TTC549 (cell line): Measurements from ENCODE around the gene MAGED1.
A peak's percentile ranks its signal among the peaks of the same experiment; 100 is the strongest.

Experiments
- FAIRE-seq: peaks from 2 replicates; lab custom pipeline; 2012; peaks lifted over from hg19 to GRCh38; lab: Jason Lieb, UNC

The MAGED1 gene, protein sequence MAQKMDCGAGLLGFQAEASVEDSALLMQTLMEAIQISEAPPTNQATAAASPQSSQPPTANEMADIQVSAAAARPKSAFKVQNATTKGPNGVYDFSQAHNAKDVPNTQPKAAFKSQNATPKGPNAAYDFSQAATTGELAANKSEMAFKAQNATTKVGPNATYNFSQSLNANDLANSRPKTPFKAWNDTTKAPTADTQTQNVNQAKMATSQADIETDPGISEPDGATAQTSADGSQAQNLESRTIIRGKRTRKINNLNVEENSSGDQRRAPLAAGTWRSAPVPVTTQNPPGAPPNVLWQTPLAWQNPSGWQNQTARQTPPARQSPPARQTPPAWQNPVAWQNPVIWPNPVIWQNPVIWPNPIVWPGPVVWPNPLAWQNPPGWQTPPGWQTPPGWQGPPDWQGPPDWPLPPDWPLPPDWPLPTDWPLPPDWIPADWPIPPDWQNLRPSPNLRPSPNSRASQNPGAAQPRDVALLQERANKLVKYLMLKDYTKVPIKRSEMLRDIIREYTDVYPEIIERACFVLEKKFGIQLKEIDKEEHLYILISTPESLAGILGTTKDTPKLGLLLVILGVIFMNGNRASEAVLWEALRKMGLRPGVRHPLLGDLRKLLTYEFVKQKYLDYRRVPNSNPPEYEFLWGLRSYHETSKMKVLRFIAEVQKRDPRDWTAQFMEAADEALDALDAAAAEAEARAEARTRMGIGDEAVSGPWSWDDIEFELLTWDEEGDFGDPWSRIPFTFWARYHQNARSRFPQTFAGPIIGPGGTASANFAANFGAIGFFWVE

DNA sequence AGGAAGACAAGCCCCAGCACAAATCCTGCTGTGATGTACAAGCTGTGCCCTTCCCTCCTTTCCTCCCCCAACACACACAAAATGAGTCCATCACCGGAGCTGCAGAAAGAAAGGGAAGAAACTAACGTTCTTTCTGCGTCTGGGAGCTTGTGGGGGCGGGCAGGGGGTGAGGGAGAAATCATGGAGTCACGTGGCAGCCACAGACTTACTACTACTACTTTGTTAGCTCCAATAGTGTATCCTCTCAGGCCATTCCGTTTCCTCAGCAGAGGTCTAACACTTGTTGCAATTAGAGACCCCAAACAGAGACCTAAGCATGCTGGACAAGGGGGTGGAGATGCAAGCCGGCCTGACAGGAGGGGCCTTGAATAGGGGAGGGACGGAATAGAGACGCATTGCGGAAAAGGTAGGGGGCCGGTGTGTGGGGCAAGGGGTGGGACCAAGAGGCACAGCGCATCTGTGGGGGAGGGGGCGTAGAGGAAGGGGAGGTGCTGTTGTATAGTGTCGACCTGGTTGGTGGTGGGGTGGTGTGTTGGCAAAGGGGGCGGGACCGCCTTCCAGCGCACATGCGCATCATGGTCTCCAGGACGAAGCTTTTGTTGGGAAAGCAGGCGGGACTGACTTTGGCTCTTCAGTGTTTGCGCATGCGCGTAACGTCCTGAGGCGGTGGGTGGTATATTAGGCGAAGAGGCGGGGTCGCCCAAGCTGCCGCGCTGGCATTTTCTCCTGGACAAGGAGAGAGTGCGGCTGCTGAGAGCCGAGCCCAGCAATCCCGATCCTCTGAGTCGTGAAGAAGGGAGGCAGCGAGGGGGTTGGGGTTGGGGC lies at the start of gene MAGED1:
MAGED1 (plus strand) TSS at position 703 of the 825 bp plus-strand sequence. CDS start 682 bp downstream, outside the sequence.
- FAIRE-seq = peak; percentile 79

- no peak for FAIRE-seq
Observed at GRCh38 chrX:51847463-51847862, 46.0 kb upstream of the MAGED1 start.

- no peak for FAIRE-seq
Observed at GRCh38 chrX:51851507-51852085, 41.8 kb upstream of the MAGED1 start.

DNA sequence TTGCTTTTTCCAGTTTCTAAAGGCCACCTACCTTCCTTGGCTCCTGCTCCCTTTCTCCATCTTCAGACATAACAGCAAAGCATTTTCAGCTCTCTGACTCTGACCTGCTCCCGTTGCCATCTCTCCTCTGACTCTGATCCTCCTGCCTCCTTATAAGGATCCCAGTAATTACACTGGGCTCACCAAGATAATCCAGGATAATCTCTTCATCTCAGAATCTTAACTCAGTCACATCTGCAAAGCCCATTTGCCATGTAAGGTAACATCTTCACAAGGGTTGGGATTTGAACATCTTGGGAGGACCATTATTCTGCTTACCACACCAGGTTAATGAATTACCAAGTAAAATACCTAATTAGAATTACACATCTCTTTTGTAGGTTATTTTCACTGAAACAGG lies 41.3 kb upstream of the MAGED1 start:
- no peak for FAIRE-seq

DNA sequence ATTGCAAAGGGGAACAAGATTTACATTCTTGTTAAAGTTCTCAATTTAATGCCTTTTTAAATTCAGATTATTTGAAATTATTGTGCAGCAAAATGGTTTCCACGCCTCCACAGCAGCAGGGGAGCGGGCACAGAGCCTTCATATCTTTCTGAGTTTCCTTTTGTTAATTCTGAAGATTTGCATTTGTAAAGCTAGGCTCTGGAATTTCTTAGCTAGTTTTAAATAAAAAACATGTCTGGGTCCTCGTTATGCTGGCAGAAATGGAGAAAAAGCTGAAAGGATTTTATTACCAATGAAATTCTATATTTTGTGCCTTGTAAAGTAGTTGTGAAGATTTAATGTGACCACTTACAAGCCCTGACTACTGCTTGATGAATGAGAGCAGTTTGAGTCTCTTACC lies 40.8 kb upstream of the MAGED1 start:
- FAIRE-seq = no peak

- no peak for FAIRE-seq
Observed at GRCh38 chrX:51853251-51853650, 40.2 kb upstream of the MAGED1 start.

- FAIRE-seq = no peak
Observed at GRCh38 chrX:51855698-51856097, 37.7 kb upstream of the MAGED1 start.

DNA sequence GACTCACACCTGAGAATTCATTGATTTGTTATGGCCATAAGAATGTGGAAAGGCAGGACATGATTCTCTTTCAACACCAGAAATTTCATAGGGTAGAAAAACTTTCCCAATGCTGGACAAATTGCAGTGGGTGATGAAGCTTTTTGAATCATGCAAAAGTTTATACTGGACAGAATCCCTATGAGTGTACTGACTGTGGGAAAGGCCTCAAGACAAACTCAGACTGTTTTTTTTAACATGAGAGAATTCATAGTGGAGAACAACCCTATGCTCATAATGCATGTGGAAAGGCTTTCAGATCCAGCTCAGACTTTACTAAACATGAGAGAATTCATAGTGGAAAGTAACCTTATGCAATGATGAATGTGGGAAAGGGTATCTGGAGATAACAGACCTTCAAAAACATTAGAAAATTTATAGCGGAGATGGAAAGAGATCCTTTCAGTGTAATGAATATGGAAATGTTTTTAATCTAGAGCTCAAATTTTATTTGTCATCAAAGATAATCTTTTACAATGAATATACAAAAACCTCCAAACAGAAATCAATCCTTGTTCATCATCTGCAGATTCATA lies 36.2 kb upstream of the MAGED1 start:
- no peak for FAIRE-seq

DNA sequence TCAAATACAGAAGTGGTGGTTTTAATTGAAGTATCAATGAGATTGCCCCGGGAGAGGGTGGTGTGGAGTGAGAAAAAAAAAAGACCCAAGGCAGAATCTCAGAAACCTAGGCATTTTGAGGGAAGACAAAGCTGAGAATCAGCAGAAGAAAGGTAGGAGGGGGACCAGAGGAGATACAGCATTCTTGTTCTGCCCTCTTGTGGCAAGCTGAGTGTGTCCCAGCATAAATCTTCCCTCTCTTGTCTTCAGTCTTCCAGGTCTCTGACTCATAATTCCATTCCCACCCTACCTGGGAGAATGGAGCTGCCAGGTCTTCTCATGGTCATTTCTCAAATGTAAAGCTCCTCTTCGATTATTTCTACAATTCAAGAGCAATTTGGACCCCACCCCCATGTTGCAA lies 32.7 kb upstream of the MAGED1 start:
- FAIRE-seq = no peak

GRCh38 chrX:51862920-51863319 lies 30.5 kb upstream of the MAGED1 start:
- no peak for FAIRE-seq

- FAIRE-seq = no peak
Observed at GRCh38 chrX:51866210-51866609, 27.2 kb upstream of the MAGED1 start.

DNA sequence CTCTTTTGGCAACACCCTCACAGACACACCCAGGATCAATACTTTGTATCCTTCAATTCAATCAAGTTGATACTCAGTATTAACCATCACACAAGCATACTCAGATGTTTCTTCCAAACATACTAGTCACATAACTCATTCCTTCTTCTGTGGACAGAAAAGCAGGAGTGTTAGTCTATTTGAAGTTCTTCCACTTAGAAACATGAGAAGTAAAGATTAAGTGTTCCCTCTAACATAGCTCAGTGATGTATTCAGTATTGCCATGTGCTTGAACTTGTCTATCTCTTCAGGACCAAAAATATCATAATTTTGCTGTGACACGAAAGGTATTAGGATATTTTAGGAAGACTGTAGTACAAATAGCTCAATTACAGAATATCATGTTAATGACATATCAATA lies 25.8 kb upstream of the MAGED1 start:
- FAIRE-seq = no peak

- no peak for FAIRE-seq
Observed at GRCh38 chrX:51870354-51870753, 23.1 kb upstream of the MAGED1 start.

DNA sequence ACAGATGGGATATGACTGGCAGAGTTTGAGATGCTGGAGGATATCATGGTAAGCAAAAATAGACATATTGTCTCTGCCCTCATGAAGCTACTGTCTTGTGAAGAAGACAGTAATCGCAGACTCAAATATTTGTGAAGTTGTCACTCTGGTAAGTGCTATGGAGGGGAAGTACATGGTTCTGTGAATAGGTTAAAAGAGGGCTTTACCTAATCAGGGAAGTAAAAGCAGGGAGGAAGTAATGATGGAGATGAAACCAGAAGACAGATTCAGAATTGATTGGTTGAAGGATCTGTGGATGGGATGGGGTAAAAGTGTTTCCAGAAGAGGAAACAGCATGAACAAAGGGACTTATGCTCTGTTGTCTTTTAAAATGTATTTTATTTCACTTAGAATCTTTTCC lies 19.3 kb upstream of the MAGED1 start:
- FAIRE-seq = no peak

GRCh38 chrX:51876441-51876840 lies 17.0 kb upstream of the MAGED1 start:
- FAIRE-seq = no peak

- FAIRE-seq = no peak
Observed at GRCh38 chrX:51878056-51878455, 15.4 kb upstream of the MAGED1 start.

DNA sequence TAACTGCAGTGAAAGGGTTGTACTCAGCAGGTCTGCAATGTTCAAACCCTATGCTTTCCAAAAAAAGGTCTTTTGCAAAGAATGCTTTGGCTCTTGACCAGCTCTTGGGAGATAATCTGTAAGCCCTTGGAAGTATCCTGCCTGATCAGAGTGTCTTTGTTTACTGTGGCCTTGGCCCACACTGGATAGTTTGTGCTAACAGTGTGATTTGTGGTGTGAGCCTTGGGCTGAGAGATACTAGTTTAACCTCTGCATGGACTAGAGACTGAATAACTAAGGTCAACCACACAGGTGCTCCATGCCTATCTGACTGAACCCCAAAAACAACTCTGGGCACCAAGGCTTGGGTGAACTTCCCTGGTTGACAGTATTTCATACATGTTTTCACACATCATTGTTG lies 3.6 kb upstream of the MAGED1 start:
- no peak for FAIRE-seq

DNA sequence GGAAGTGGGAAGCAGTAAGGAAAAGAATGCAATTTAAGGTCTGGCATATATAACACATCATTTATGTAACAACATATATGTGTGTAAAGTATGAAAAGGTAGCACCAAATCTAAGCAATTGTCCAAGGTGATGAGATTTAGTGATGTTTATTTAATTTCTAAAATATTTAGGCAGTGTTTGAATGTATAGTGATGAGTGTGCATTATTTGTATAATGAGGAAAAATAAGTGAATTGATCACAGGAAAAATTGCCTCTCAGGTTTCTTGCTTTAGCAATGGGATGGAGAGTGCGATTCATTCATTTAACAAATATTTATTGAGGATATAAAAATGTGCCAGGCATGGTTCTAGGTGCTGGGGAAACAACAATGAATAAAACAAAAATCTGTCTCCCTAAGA lies 2.2 kb upstream of the MAGED1 start:
- FAIRE-seq = no peak

GRCh38 chrX:51891821-51892551 lies 1.4 kb upstream of the MAGED1 start:
- no peak for FAIRE-seq

DNA sequence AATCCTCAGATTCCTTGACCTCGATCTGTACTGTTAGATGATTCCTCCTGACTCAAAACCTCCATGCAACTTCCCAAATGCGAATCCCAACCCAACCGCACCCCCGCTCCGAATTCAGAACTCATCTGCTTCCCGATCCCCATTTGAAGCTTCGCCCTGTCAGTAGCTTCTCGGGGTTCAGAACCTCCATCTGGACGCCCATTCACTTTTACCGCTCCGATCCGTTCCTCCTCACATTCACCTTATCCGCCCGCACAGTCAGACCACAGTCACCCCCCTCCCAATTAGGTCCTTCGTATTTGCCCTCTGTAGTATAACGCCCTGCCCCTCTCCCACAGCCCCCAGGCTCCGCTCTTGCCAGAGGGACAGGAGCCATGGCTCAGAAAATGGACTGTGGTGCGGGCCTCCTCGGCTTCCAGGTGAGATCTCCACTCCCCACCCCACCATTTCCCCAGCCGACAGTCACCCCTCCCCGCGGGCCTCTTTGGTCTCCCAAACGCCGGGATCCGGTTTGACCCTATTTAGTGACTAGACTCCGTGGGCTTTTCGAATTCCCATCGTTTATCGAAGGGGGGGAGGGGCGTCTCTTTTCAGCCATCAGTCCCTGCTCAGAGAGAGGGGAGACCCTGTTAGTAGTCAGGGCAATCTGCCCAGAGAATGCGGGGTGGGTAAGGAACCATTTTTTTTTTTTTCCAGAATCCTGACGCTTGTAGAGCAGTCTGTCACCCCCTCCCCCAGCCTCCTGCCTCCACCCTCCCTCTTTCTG lies 691 bp downstream of the MAGED1 start:
- FAIRE-seq = no peak
